Subcutaneous adipose tissue (tissue), 4 donors: ENCODE results near the gene ANO2. TPM values are rescaled to one million over a fixed set of nuclear protein-coding genes. Genes with fewer than 3 reads are reported as not detected.

ENCODE experiments used
- CTCF ChIP-seq: fragments of 450-650 bp; IDR thresholded peaks from one replicate; pipeline ENCODE4 v1.5.1; 2016; ENCODE audit warnings: low read depth, mild to moderate bottlenecking, control low read depth, antibody characterized with exemption, moderate library complexity
- total RNA-seq, 4 donors: library from RNA; depleted of rRNA; stranded (reverse); fragments of >200 nt; gene quantifications; one replicate each; pipeline ENCODE4 v1.1.0, GENCODE V29; 2016

Gene ANO2
- total RNA-seq, 4 donors from 2014 or later: 9.3 to 69.3 (median 21.8) TPM

DNA sequence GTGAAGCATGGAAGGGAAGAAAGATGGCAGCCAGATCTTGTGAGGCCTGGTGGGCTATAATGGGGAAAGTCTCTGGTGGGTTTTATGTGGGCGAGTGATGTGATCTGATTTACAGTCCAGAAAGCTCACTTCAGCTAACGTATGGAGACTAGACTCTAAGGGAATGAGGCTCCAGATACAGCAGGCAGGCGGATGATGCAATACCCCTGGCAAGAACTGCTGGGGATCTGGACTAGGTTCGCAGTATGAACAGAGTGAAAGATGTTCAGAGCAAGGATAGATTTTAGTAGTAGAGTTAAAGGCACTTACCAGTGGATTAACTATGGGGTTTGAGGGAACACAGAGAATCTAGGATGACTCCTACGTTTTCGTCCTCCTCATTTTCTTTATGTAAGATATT is 253.1 kb downstream of the ANO2 start:
- TF ChIP-seq CTCF: no peak

DNA sequence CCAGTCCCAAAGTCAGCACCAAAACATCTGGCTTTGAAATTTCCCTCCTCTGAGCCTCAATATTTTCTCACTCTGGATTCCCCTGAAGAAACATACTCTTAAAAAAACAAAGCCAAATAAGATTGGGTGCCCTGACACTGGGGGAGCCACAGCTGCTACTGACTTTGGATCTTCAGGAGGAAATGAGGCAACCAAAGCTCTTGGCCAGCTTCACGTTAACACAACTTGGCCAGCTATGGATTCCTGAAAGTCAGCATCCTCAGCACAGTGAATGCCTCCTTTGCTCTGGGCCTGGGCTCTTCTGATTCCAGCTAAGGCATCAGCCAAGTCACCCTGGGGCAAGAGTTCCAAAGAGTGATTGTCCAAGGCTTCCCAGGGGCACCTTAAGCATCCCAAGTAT is 254.8 kb downstream of the ANO2 start:
- TF ChIP-seq CTCF: no peak

- TF ChIP-seq CTCF: no peak
Observed at GRCh38 chr12:5689773-5690172, 255.3 kb downstream of the ANO2 start.

DNA sequence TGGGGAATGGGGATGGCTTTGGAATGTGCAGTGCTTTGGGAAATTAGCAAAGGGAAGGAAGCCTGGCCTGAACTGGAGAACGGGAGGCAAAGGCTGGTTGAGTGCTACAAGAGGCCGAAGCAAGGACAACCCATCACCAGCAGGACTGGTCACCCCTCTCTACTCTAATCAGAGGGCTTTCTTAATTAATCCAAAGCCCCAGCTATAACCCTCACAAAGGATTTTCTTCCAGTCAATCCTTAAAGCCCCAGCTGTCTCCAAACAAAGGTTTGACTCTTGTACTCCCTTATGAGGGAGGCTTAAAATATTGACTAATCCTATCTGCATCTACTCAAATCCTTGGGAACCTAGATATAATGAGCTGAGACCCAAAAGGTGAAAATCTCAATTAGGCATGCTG is 256.8 kb downstream of the ANO2 start:
- no peak for TF ChIP-seq CTCF

DNA sequence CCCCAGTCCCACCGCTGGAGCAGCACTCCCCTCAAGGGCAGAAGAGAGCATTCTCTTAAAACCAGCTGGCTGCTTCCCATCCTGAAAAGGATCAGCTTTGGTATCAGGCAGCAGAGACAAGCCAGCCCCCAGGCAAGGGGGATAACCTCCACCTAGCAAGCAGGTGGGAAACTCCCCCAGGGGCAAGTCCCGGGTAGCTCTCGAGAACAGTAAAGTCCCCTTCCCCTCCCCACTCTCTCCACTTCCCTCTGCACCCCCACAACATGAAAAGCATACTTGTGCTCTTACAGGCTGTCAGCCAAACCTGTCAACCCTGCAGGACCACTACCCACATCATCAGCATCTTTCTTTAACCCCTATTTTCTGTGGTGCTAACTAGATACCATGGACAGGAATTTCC is 259.1 kb downstream of the ANO2 start:
- TF ChIP-seq CTCF: no peak

- TF ChIP-seq CTCF: no peak
Observed at GRCh38 chr12:5684989-5685388, 260.1 kb downstream of the ANO2 start.

DNA sequence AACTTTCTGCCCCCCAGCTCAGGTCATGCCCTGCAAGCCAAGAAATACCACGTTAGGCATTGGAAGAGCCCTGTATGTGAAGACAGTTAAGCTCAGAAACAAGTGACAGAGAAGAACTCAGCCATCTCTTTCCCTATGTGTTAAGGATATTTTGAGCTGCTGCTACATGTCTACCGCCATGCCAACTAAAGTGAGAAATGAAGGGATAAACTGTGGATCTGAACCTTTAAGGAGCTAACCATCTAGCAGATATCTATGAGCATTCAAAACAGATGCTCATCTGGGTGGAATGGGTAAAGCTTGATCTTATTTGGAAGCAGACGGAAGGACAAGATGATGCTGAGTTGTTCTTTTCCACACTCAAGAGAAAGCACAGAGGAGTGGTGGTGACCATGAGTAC is 262.5 kb downstream of the ANO2 start:
- TF ChIP-seq CTCF: no peak

DNA sequence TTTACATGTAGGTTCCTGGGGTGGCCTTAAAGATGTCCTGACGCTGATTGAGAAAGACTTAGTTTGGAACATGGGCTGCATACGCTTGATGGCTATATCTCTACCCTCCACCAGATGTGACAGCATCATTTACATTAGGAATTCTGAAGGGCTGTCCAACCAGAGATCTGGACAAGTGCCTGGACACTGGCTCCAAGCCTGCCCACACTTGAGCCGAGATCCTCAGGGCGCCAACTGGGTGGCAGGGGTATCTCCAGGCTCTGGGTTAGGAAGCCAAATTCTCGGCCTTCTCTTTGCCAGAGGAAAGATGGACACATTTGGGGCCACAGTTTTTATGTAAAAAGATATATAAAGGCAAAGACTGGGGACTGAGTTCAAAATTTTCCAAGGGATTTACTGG is 266.9 kb downstream of the ANO2 start:
- no peak for TF ChIP-seq CTCF
